ENCODE results near the gene TFR2. TPM values are rescaled to one million over a fixed set of nuclear protein-coding genes. Genes with fewer than 3 reads are reported as not detected.

The TFR2 gene
- total RNA-seq, 1 donor: under 0.01 TPM

DNA sequence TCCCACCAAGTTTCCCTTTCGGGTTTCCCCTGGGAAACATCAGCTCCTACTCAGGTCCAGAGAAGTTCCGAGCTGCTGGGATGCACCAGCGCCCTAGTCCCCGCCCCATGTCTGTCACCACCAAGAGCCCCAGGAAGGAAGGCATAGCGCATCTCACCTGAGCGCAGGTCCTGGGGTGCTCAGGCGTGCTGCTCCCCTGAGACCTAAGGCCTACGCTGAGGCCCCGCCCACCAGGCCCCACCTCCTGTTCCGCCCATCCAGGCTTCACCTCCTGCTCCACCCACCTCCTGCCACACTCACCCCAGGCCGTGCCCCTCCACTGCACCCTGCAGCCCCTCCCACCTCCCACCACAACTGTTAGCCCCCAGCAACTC is 1.2 kb upstream of the TFR2 start:
- H3K4me3 ChIP-seq (ENCODE audit: insufficient read depth, low read length): no peak overlapping the region
- DNase-seq (ENCODE audit: insufficient read length, low spot score, missing footprints): peak; percentile 85
- H3K27ac ChIP-seq (ENCODE audit: low read depth, low read length): no peak overlapping the region
- no peak overlapping the region for H3K4me2 ChIP-seq (ENCODE audit: insufficient read depth, low read length)
- H3K79me2 ChIP-seq (ENCODE audit: insufficient read depth, low read length): no peaks in the 10 kb centered on the region
- no peak overlapping the region for H2AFZ ChIP-seq (ENCODE audit: low read length)
- H4K20me1 ChIP-seq (ENCODE audit: insufficient read depth, low read length): no peaks in the 10 kb centered on the region
- H3K27me3 ChIP-seq (ENCODE audit: insufficient read depth, low read length): peaks cover 4% of the 10 kb centered on the region
- no peaks in the 10 kb centered on the region for H3K36me3 ChIP-seq (ENCODE audit: insufficient read depth, low read length)
- no peaks in the 10 kb centered on the region for H3K9me3 ChIP-seq (ENCODE audit: low read depth, low read length)
- TF ChIP-seq, protein P1, sequence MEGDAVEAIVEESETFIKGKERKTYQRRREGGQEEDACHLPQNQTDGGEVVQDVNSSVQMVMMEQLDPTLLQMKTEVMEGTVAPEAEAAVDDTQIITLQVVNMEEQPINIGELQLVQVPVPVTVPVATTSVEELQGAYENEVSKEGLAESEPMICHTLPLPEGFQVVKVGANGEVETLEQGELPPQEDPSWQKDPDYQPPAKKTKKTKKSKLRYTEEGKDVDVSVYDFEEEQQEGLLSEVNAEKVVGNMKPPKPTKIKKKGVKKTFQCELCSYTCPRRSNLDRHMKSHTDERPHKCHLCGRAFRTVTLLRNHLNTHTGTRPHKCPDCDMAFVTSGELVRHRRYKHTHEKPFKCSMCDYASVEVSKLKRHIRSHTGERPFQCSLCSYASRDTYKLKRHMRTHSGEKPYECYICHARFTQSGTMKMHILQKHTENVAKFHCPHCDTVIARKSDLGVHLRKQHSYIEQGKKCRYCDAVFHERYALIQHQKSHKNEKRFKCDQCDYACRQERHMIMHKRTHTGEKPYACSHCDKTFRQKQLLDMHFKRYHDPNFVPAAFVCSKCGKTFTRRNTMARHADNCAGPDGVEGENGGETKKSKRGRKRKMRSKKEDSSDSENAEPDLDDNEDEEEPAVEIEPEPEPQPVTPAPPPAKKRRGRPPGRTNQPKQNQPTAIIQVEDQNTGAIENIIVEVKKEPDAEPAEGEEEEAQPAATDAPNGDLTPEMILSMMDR (IDR thresholded peaks at IDR 0.05; ENCODE audit: extremely low read depth, low read depth, low read length): no peak
- H3K4me1 ChIP-seq (ENCODE audit: insufficient read depth, low read length): no peaks in the 10 kb centered on the region

- H3K4me1 ChIP-seq (ENCODE audit: insufficient read depth, low read length): no peaks in the 10 kb centered on the region
- no peak overlapping the region for H2AFZ ChIP-seq (ENCODE audit: low read length)
- H3K36me3 ChIP-seq (ENCODE audit: insufficient read depth, low read length): no peaks in the 10 kb centered on the region
- no peak overlapping the region for H3K4me3 ChIP-seq (ENCODE audit: insufficient read depth, low read length)
- H3K79me2 ChIP-seq (ENCODE audit: insufficient read depth, low read length): no peaks in the 10 kb centered on the region
- no peaks in the 10 kb centered on the region for H4K20me1 ChIP-seq (ENCODE audit: insufficient read depth, low read length)
- no peak overlapping the region for H3K4me2 ChIP-seq (ENCODE audit: insufficient read depth, low read length)
- peaks cover 4% of the 10 kb centered on the region for H3K27me3 ChIP-seq (ENCODE audit: insufficient read depth, low read length)
- TF ChIP-seq, protein P1 (IDR thresholded peaks at IDR 0.05; ENCODE audit: extremely low read depth, low read depth, low read length): no peak
- DNase-seq (ENCODE audit: insufficient read length, low spot score, missing footprints): peak; percentile 63
- no peaks in the 10 kb centered on the region for H3K9me3 ChIP-seq (ENCODE audit: low read depth, low read length)
- no peak overlapping the region for H3K27ac ChIP-seq (ENCODE audit: low read depth, low read length)
Measured at GRCh38 chr7:100641860-100642533, 645 bp upstream of the TFR2 start.

GRCh38 chr7:100640517-100641440 is 573 bp downstream of the TFR2 start:
- H3K4me3 ChIP-seq (ENCODE audit: insufficient read depth, low read length): no peak overlapping the region
- no peaks in the 10 kb centered on the region for H3K9me3 ChIP-seq (ENCODE audit: low read depth, low read length)
- no peaks in the 10 kb centered on the region for H3K79me2 ChIP-seq (ENCODE audit: insufficient read depth, low read length)
- TF ChIP-seq, protein P1 (IDR thresholded peaks at IDR 0.05; ENCODE audit: extremely low read depth, low read depth, low read length): no peak
- no peak overlapping the region for H3K27ac ChIP-seq (ENCODE audit: low read depth, low read length)
- no peak overlapping the region for H2AFZ ChIP-seq (ENCODE audit: low read length)
- no peaks in the 10 kb centered on the region for H3K4me1 ChIP-seq (ENCODE audit: insufficient read depth, low read length)
- no peaks in the 10 kb centered on the region for H3K36me3 ChIP-seq (ENCODE audit: insufficient read depth, low read length)
- peak; percentile 70 for DNase-seq (ENCODE audit: insufficient read length, low spot score, missing footprints)
- peaks cover 4% of the 10 kb centered on the region for H3K27me3 ChIP-seq (ENCODE audit: insufficient read depth, low read length)
- H4K20me1 ChIP-seq (ENCODE audit: insufficient read depth, low read length): no peaks in the 10 kb centered on the region
- no peak overlapping the region for H3K4me2 ChIP-seq (ENCODE audit: insufficient read depth, low read length)

GRCh38 chr7:100639995-100640516 is 1.3 kb downstream of the TFR2 start:
- TF ChIP-seq, protein P1 (IDR thresholded peaks at IDR 0.05; ENCODE audit: extremely low read depth, low read depth, low read length): no peak
- Histone ChIP-seq H3K9me3 (ENCODE audit: low read depth, low read length) (no peaks in the 10 kb centered on the region), H3K27me3 (ENCODE audit: insufficient read depth, low read length) (peaks cover 3% of the 10 kb centered on the region), H3K4me1 (ENCODE audit: insufficient read depth, low read length) (no peaks in the 10 kb centered on the region), H3K36me3 (ENCODE audit: insufficient read depth, low read length) (no peaks in the 10 kb centered on the region), H2AFZ (ENCODE audit: low read length) (no peak overlapping the region), H4K20me1 (ENCODE audit: insufficient read depth, low read length) (no peaks in the 10 kb centered on the region), H3K79me2 (ENCODE audit: insufficient read depth, low read length) (no peaks in the 10 kb centered on the region), H3K4me3 (ENCODE audit: insufficient read depth, low read length) (no peak overlapping the region), H3K27ac (ENCODE audit: low read depth, low read length) (no peak overlapping the region), H3K4me2 (ENCODE audit: insufficient read depth, low read length) (no peak overlapping the region)
- peak; percentile 58 for DNase-seq (ENCODE audit: insufficient read length, low spot score, missing footprints)
